ENCODE results near the gene PAAF1.

- no peak for TF ChIP-seq CTCF (conservative IDR thresholded peaks at IDR 0.05; ENCODE audit: low read depth in 2 of 2)
- TF ChIP-seq JUNB (IDR thresholded peaks at IDR 0.05; ENCODE audit: unreplicated experiment): no peak
- TF ChIP-seq POLR2AphosphoS5 (IDR thresholded peaks at IDR 0.05; ENCODE audit: low read depth): no peak
- TF ChIP-seq REST (IDR thresholded peaks at IDR 0.05; ENCODE audit: unreplicated experiment): no peak
- TF ChIP-seq STAT1 (IDR thresholded peaks at IDR 0.05; ENCODE audit: unreplicated experiment): no peak
- TF ChIP-seq CREB1 (CRISPR knock-in tag; IDR thresholded peaks at IDR 0.05; ENCODE audit: low read depth): no peak
- no peak for TF ChIP-seq ZNF331 (CRISPR knock-in tag; IDR thresholded peaks at IDR 0.05; ENCODE audit: low read depth)
These were observed 46.5 kb upstream of the PAAF1 start for GRCh38 chr11:73830261-73830660.
